H9 (cell line): ENCODE results near the gene CYP27B1. TPM values are rescaled to one million over a fixed set of nuclear protein-coding genes. Genes with fewer than 3 reads are reported as not detected.

Source experiments
- DNase-seq: peaks from one replicate; pipeline ENCODE4 v3.0.0-alpha.2; 2017
- H2AFZ ChIP-seq: one replicate; pipeline ENCODE4 v1.6.1; 2013; ENCODE audit warnings: mild to moderate bottlenecking, low read length, control low read depth, moderate library complexity
- H2AK5ac ChIP-seq: 2 replicates; pipeline ENCODE4 v1.6.1; 2013; ENCODE audit warnings: low read length, control low read depth, mixed read lengths; ENCODE audit not compliant: insufficient read length
- H2BK120ac ChIP-seq: one replicate; pipeline ENCODE4 v1.6.1; 2013; ENCODE audit warnings: low read depth, mild to moderate bottlenecking, low read length, control low read depth, inconsistent platforms; ENCODE audit not compliant: poor library complexity, severe bottlenecking
- H2BK12ac ChIP-seq: 2 replicates; pipeline ENCODE4 v1.6.1; 2013; ENCODE audit warnings: low read length, control low read depth, mixed read lengths, low read depth; ENCODE audit not compliant: insufficient read length
- H2BK15ac ChIP-seq: 2 replicates; pipeline ENCODE4 v1.6.1; 2013; ENCODE audit warnings: low read depth, low read length, control low read depth
- H2BK20ac ChIP-seq: one replicate; pipeline ENCODE4 v1.6.1; 2013; ENCODE audit warnings: low read depth, mild to moderate bottlenecking, low read length, control low read depth, inconsistent platforms; ENCODE audit not compliant: poor library complexity, severe bottlenecking
- H2BK5ac ChIP-seq: 2 replicates; pipeline ENCODE4 v1.6.1; 2013; ENCODE audit warnings: low read length, control low read depth, mixed read lengths; ENCODE audit not compliant: insufficient read length
- H3K14ac ChIP-seq: 2 replicates; pipeline ENCODE4 v1.6.1; 2013; ENCODE audit warnings: low read length, control low read depth; ENCODE audit not compliant: insufficient read depth
- H3K18ac ChIP-seq: 2 replicates; pipeline ENCODE4 v1.6.1; 2013; ENCODE audit warnings: low read depth, mild to moderate bottlenecking, mixed read lengths, low read length, control low read depth; ENCODE audit not compliant: insufficient read length
- H3K23ac ChIP-seq: 2 replicates; pipeline ENCODE4 v1.6.1; 2013; ENCODE audit warnings: low read length, control low read depth, mixed read lengths, low read depth; ENCODE audit not compliant: insufficient read length
- H3K23me2 ChIP-seq: 2 replicates; pipeline ENCODE4 v1.6.1; 2013; ENCODE audit warnings: low read depth, mild to moderate bottlenecking, mixed read lengths, low read length, control low read depth; ENCODE audit not compliant: insufficient read length, poor library complexity, severe bottlenecking
- H3K27ac ChIP-seq: 2 replicates; pipeline ENCODE4 v1.5.1; 2013; ENCODE audit warnings: low read length, control low read depth, mixed read lengths, low read depth; ENCODE audit not compliant: insufficient read length
- H3K27me3 ChIP-seq: 2 replicates; pipeline ENCODE4 v1.6.1; 2013; ENCODE audit warnings: low read length, control low read depth, inconsistent platforms; ENCODE audit not compliant: insufficient read depth
- H3K4ac ChIP-seq: 2 replicates; pipeline ENCODE4 v1.6.1; 2013; ENCODE audit warnings: low read depth, mild to moderate bottlenecking, control low read depth, inconsistent platforms, low read length, moderate library complexity
- H3K4me1 ChIP-seq: 2 replicates; pipeline ENCODE4 v1.6.1; 2013; ENCODE audit warnings: low read length, control low read depth, inconsistent platforms; ENCODE audit not compliant: insufficient read depth
- H3K4me2 ChIP-seq: 2 replicates; pipeline ENCODE4 v1.6.1; 2013; ENCODE audit warnings: low read length, control low read depth, mixed read lengths; ENCODE audit not compliant: insufficient read length, insufficient read depth
- H3K56ac ChIP-seq: 2 replicates; pipeline ENCODE4 v1.6.1; 2013; ENCODE audit warnings: low read depth, mild to moderate bottlenecking, mixed read lengths, low read length, control low read depth; ENCODE audit not compliant: insufficient read length
- H3K79me1 ChIP-seq: 2 replicates; pipeline ENCODE4 v1.6.1; 2013; ENCODE audit warnings: low read depth, mild to moderate bottlenecking, moderate library complexity, low read length, control low read depth, inconsistent platforms; ENCODE audit not compliant: insufficient read depth, poor library complexity, severe bottlenecking
- H3K79me2 ChIP-seq: 2 replicates; pipeline ENCODE4 v1.6.1; 2013; ENCODE audit warnings: low read length, control low read depth, inconsistent platforms; ENCODE audit not compliant: insufficient read depth
- H3K9ac ChIP-seq: 2 replicates; pipeline ENCODE4 v1.6.1; 2013; ENCODE audit warnings: low read length, control low read depth, mixed read lengths; ENCODE audit not compliant: insufficient read length; ENCODE audit errors: extremely low read depth
- H3K9me3 ChIP-seq: one replicate; pipeline ENCODE4 v1.6.1; 2013; ENCODE audit warnings: low read depth, low read length, inconsistent platforms; ENCODE audit not compliant: control insufficient read depth
- H3T11ph ChIP-seq: one replicate; pipeline ENCODE4 v1.6.1; 2013; ENCODE audit warnings: mild to moderate bottlenecking, low read length, control low read depth, inconsistent platforms
- H4K20me1 ChIP-seq: one replicate; pipeline ENCODE4 v1.6.1; 2013; ENCODE audit not compliant: control insufficient read depth, insufficient read length, insufficient read depth
- H4K5ac ChIP-seq: 2 replicates; pipeline ENCODE4 v1.6.1; 2013; ENCODE audit warnings: low read depth, mild to moderate bottlenecking, mixed read lengths, low read length, control low read depth; ENCODE audit not compliant: insufficient read length
- H4K8ac ChIP-seq: replicated peaks from 2 replicates; pipeline ENCODE4 v1.6.1; 2013; ENCODE audit warnings: low read length, control low read depth, mixed read lengths, low read depth; ENCODE audit not compliant: insufficient read length
- H4K91ac ChIP-seq: 2 replicates; pipeline ENCODE4 v1.6.1; 2013; ENCODE audit warnings: low read depth, mild to moderate bottlenecking, moderate library complexity, mixed read lengths, low read length, control low read depth; ENCODE audit not compliant: insufficient read length
- H3K27ac Mint-ChIP-seq, 3 experiments: 2 replicates in 2 of 3; 3 replicates in 1 of 3; pipeline ENCODE4 v1.8.0; 2020 to 2021; ENCODE audit warnings: mixed read lengths in 3 of 3, mild to moderate bottlenecking in 1 of 3, moderate library complexity in 1 of 3
- H3K27me3 Mint-ChIP-seq: 2 replicates; pipeline ENCODE4 v1.8.0; 2021; ENCODE audit warnings: low read depth, mild to moderate bottlenecking, moderate library complexity, mixed read lengths
- H3K36me3 Mint-ChIP-seq, 3 experiments: 2 replicates in 2 of 3; 3 replicates in 1 of 3; pipeline ENCODE4 v1.8.0; 2020 to 2021; ENCODE audit warnings: low read depth in 3 of 3, mixed read lengths in 3 of 3; ENCODE audit not compliant: insufficient read depth in 1 of 3
- H3K4me1 Mint-ChIP-seq, 2 experiments: 2 replicates each; pipeline ENCODE4 v1.8.0; 2020; ENCODE audit warnings: mixed read lengths in 2 of 2
- H3K4me3 Mint-ChIP-seq, 2 experiments: 2 replicates in 1 of 2; 3 replicates in 1 of 2; pipeline ENCODE4 v1.8.0; 2020 to 2021; ENCODE audit warnings: mild to moderate bottlenecking in 2 of 2, mixed read lengths in 2 of 2, moderate library complexity in 1 of 2
- H3K9me3 Mint-ChIP-seq, 2 experiments: 2 replicates in 1 of 2; 3 replicates in 1 of 2; pipeline ENCODE4 v1.8.0; 2020; ENCODE audit warnings: mild to moderate bottlenecking in 2 of 2, mixed read lengths in 2 of 2, moderate library complexity in 1 of 2
- CTCF ChIP-seq: fragments of 200-600 bp; sonication (generic); conservative IDR thresholded peaks from 3 replicates; pipeline ENCODE4 v1.8.0; 2021; ENCODE audit warnings: antibody characterized with exemption, mild to moderate bottlenecking
- WGBS: extraction: QIAGEN DNeasy Blood & Tissue Kit; methylation state at CpG from one replicate; pipeline ENCODE4 v1.1.7; 2013; ENCODE audit warnings: missing lambda C conversion rate, low lambda C conversion rate, mixed read lengths; ENCODE audit not compliant: insufficient read length; ENCODE audit errors: extremely low coverage; 5-methylcytosine and 5-hydroxymethylcytosine counted together
- total RNA-seq: library from RNA; stranded (reverse); gene quantifications from 2 replicates; pipeline ENCODE4 v1.2.1, GENCODE V29; 2021

CYP27B1 gene
- total RNA-seq, 1 experiment from 2014 or later = 6.1 TPM

DNA sequence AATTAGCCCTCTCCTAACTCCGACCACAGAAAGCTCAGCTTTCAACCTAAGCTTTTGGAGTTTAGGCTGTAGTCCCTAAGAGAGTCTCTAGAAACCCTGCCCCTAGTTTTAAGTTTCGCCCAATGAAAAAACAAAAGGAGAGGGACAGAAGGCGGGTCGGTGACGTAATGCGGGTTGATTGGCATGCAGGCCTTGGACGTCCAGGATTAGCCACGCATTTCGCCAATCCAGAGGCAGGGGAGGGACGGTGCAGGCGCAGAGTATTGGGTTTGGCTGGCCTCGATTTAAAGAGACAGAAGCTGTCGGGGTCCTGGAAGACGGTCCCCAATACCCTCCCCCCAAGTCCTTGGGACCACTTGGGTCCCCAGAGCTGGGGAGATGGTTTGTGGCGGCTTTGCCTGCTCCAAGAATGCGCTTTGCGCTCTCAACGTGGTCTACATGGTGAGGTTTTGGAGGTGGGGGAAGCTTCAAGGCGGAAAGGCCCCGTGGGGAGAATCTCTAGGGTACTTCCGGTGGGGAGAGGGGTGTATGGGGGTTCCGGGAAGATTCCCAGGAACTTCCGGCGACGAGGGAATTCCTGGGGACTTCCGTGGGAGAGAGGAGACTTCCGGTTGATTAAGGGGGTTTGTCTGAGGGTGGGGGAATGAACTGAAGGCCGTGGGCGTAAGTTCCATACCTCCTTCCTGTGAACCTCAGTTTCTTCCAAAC, 21.9 kb downstream of the CYP27B1 start, which contains the start of gene TSPAN31:
TSPAN31 (plus strand) TSS at position 263 of the 708 bp plus-strand sequence; CDS start at position 379, 116 bp downstream.
- no peak within 1 kb of the TSS for H2BK120ac ChIP-seq
- H2BK20ac ChIP-seq = no peak within 1 kb of the TSS
- no peak within 1 kb of the TSS for H2BK12ac ChIP-seq
- no peaks in the 10 kb centered on the region for H4K20me1 ChIP-seq
- no peak within 1 kb of the TSS for H2BK5ac ChIP-seq
- peak within 1 kb of the TSS; percentile 4 for H3K27ac ChIP-seq
- peak within 1 kb of the TSS; percentile 86 to 92 for H3K4me3 Mint-ChIP-seq
- peaks cover 2% of the 10 kb centered on the region; the same call in 1 of the 2 replicates for H3K4me1 ChIP-seq
- no peak within 1 kb of the TSS for H2BK15ac ChIP-seq
- peaks cover 11 to 14% of the 10 kb centered on the region in 2 experiments for H3K4me1 Mint-ChIP-seq
- H3K4me2 ChIP-seq = peak within 1 kb of the TSS; percentile 70
- H4K91ac ChIP-seq = no peak within 1 kb of the TSS
- H3K79me1 ChIP-seq = no peaks in the 10 kb centered on the region
- peak within 1 kb of the TSS; percentile 86 for H3K18ac ChIP-seq
- H4K5ac ChIP-seq = no peak within 1 kb of the TSS
- H4K8ac ChIP-seq = no peak within 1 kb of the TSS
- WGBS = no CpG with 5 or more reads among the region's 29 CpGs
- H3K9ac ChIP-seq = peak within 1 kb of the TSS; percentile 53
- DNase-seq = peak; percentile 98
- H3K4ac ChIP-seq = no peak within 1 kb of the TSS
- peaks cover 15 to 43% (median 39%) of the 10 kb centered on the region in 3 experiments; a peak in 6 of 7 replicates for H3K36me3 Mint-ChIP-seq
- H3K9me3 Mint-ChIP-seq = no peaks in the 10 kb centered on the region
- no peaks in the 10 kb centered on the region for H3K9me3 ChIP-seq
- no peak within 1 kb of the TSS for H3K56ac ChIP-seq
- no peak within 1 kb of the TSS for H3T11ph ChIP-seq
- peaks cover 35% of the 10 kb centered on the region for H3K27me3 Mint-ChIP-seq
- H2AFZ ChIP-seq = no peak within 1 kb of the TSS
- no peak within 1 kb of the TSS for H3K23ac ChIP-seq
- TF ChIP-seq CTCF = no peak
- peaks cover 15% of the 10 kb centered on the region for H3K27me3 ChIP-seq
- peak within 1 kb of the TSS; percentile 97 to 99 (median 99) for H3K27ac Mint-ChIP-seq
- H2AK5ac ChIP-seq = no peak within 1 kb of the TSS
- peaks cover 4% of the 10 kb centered on the region for H3K23me2 ChIP-seq
- H3K14ac ChIP-seq = peak within 1 kb of the TSS; percentile 75; the same call in 1 of the 2 replicates
- no peaks in the 10 kb centered on the region for H3K79me2 ChIP-seq
